ENCODE measurements around the gene MAFF.

MAFF gene

DNA sequence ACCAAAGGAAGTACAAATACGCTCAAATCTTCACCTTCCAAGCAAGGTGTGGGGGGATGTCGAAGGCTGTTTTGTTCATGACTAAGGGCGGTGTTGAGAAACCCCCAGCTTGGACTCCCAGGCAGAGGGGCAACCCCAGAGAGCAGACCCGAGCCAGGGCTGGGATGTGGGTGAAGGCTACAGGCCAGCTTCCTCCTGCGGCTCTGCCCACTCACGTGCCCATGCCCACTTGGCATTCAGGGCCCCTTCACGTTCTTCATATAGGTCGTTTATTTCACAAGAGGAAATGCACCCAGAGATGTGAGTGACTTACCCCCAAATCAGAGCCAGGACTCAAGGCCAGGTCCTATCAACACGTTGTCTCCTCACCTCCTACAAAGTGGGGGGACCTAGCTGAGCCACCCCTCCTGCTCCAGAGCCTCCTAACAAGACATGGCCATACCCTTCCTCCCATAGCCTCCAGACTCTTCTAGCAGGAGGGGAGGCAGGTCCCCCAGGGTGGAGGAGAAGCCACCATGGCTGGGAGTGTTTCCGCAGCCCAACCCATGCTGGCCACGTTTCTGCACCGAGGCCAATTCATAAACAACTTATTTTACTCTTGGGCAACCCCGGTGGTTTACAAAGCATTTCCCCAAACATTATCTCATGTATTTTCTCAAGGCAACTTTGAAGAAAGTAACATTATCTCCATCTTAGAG lies 49.0 kb downstream of the MAFF start:
- DNase-seq = no peak

DNA sequence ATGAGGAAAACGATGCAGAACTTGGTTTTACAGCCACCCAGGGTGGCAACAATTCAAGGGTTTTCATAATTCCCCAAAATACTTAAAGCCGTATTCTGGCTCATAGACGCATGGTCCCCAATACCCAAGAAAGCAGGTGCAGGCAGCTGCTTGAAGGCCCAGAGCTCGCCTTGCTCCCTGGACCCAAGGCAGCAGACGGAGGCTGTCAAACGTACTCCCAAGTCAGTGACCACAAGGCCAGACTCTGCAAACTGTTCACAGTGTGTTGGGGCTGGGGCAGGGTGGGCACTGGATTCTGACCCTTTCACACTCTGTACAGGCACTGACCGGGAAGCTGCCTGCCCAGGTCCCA lies 49.5 kb downstream of the MAFF start:
- DNase-seq = no peak

DNA sequence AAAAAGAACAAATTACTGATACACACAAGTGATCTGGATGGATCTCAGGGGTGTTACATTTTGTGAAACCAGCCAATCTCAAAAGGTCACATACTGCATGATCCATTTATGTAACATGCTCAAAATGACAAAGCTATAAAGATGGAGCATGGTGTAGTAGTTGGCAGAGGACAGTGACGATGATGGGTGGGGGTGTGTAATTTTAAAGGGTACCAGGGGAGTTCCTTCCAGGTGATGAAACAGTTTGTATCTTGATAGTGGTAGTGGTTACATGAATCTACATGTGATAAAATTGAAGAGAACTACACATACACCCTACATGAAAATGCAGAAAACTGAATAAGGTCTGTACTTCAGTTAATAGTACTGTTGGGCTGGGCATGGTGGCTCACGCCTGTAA lies 53.9 kb downstream of the MAFF start:
- DNase-seq = no peak

DNA sequence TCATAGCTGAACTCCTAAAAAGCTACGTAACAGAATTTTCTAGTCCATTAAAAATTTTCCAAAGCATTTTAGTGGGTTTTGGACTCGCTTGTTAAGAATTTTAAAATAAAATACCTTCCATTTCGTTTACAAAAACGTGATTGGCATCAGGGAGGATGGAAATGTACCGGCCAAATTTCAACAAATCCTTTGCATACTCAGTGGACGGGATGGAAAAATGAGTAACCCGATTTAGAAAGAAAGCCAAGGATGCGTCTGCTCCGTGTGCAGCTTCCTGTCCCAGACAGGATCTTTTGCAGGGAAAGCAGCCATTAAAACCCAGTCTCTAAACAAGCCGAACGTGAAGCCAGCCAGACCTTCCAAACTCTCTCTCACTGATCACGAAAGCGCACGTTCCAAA lies 55.4 kb downstream of the MAFF start:
- no peak for DNase-seq

DNA sequence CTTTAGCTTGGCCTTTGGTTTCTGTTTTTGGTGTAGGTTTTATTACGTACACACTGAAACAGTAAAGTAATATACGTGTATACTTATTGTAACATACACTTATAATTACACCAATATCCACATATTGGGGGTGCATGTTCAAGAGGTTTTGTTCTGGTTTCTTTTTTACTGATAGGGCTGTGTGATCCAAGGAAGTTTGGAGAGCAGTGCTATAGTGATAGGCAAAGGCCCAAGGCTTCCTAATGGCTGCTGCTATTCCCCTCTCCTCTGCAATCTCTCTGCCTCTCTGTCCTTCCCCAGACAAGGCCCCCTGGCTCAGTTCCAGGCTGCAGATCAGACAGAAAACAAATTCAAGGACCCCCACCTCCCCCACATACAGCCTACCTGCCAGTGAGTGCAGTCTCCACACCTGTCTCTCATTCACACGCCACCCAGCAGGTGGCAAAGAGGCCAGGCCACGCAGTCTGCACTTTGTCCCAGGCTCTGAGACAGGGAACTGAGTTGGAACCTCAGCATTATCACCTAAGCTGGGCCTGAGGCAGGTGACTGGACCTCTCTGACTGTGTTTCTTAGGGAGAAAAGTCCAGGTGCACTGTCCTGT lies 56.0 kb downstream of the MAFF start:
- DNase-seq = no peak

DNA sequence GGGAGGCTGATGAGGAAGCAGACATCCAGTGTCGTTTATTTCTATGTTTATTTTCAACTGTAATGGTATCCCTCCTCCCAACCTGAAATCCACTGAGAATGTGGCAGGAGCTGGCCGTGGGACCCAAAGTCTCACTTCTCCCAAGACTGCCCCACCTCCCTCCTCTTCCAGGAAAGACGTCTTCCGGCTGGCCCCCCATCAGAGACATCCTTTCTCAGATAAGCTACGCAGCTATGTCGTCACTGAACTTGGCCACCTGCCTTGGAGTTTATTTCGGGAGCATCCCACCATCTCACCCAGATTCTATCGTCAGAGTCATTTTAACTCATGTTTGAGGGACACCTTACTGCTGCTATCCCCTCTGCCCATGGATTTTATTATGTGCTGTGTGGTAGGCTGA lies 57.1 kb downstream of the MAFF start:
- DNase-seq = no peak

DNA sequence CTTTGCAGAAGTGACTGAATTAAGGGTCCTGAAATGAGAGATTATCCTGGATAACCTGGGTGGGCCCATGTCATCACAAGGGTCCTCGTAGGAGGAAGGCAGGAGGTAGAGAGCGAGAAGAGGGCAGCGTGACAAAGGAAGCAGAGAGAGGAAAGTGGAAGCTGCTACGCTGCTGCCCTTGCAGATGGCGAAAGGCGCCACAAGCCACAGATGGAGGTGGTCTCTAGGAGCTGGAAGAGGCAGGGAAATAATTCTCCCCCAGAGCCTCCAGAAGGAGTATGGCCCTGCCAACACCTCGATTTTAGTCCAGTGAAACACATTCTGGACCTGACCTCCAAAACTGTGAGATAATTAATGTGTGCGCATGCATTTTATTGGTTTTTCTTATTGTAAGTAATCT lies 57.6 kb downstream of the MAFF start:
- no peak for DNase-seq

DNA sequence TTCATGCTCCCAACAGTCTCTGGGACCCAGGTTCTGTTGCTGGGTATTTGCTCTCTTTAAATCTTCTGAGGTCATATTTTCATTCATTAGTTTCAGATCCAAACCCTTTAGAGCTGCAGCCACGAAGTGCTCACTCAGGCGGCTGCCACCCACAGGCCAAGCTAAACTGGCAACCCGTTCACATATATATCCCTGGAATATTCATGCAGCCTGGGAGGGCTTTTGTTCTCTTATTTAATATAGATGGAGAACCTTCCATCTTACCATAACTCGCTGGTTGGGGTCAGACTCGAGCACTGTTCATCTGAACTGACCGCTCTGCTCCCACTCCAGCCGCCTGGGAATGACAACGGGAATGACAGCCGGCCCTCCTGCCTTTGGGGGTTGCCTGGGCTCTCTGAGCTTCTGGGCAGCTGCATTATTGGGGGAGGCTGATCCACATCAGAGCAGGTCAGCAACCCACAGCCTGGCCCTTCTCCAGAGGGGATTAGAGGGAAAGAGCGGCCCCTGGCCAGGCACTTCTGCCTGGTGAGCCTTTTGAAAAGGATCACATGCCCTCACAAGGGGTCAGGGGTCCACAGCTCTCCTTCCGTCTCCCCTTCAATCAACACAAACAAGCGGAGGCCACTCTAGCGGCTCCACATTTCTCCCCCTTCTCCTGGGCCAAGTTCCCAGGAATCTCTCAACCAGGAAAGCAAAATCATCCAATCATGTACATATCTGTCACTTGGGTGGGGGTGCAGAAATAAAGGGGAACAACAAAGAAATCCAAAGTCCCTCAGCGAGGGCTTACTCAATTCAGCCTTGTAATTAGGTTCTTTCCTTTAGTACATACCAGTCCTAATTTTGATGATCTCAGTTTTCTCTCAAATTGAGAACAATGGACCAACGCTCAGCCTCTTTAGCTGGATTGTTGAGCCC lies 59.2 kb downstream of the MAFF start:
- DNase-seq = no peak

DNA sequence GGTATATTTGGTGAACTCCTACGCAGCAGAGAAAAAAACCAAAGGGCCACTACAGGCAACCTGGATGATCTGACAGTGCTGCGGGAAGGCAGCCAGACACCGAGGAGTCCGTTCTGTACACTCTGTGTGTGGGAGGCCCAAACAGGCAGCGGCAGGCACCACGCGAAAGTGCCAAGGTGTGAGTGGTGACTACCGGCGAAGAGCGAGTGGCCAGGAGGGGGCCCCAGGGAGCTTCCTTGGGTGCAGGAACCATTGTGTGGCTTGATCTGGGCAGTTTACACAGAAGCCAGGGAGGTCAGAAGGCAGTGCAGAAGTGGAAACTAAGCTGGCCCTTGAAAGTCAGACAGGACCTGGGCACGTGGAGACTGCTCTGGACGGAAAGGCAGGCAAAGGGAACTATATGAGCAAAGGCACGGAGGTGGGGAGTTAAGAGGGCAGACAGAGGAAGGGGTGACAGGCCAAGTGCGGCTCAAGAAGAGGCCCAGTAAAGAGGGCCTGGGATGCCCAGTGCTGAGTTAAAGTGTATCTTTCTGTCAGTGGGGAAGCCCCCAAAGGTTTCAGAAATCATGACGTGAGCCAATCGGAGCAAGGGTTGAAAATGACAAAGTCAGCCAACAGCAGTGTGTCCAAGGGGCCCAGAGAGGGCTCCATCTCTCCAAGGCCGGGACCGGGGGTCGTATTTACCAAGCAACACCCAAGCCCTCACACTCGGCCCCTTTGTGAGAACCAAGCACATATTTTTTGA lies 60.4 kb downstream of the MAFF start:
- DNase-seq = peak; percentile 55

DNA sequence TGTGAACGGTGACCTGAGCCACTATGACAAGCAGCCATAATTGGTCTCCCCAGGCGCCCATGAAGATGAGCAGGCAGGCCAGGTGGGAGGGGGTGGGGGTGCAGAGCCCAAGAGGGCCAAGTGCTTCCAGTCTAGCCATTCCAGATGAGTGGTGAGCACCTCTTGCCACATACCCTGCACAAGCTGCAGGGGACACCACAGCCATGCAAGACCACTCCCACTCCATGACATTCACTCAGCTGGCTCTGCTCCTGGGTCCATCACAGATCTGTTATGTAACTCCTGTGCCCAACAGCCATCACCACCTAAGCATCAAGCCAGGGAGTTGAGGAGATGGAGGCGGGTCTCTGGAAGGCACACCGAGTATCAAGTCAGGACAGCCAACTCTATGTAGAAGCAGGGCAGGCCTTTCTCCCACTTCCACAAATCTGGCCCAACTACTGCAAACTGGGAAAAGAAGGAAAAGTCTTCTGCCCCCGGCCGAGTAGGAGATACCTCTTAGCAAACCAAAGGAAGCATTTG lies 62.6 kb downstream of the MAFF start:
- DNase-seq = no peak

Data from activated naive CD4-positive, alpha-beta T cell treated with Interleukin-2 at 50 U/mL for 16 hours (primary cell).